Activated gamma-delta T cell (primary cell): Measurements from ENCODE around the gene CHMP6.

Source experiments
- DNase-seq: peaks from one replicate; lab custom pipeline; 2025; lab: John Stamatoyannopoulos, UW

The CHMP6 gene

DNA sequence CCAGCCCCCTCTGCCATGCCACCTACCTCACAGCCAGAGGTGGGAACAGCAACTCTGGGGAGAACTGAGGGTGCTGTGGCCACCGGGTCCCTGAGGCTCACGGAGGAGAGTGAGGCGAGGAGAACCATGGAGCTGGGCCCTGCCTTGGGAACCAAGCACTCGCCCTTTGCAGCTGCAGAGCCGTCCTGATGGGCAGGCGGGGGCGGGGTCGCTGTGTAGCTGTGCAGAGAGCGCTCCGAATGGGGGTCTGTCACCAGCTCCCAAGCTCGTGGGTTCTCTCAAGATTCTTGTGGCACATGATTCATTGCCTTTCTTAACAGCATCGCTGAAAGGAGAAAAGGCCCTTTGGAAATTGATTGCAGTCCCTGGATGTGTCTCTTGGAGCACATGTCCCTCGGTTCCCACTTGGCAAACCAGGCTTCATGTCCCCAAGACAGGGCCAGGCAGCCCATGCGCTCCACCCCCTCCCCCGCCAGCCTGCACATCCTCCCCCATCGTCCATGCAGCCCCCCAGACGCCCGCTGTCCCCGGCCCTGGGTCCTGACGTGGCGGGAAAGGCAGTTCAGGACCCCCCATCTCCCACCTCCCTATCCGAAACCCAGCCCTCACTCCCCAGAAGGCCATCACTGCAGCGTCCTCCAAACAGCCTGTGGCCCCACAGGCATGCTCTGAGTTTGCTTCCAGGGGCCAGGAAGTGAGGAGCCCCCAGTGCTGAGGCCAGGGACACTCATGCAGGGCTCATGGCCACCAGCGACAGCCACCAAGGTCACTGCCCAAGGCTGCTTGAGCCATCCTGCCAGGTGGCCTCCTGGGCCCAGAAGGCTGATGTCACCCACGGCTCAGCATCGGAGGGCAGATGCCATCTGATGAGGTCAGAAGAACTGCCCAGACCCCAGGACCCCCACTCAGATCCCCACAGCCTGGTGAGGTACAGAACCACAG, 20.6 kb upstream of the CHMP6 start:
- DNase-seq: no peak

DNA sequence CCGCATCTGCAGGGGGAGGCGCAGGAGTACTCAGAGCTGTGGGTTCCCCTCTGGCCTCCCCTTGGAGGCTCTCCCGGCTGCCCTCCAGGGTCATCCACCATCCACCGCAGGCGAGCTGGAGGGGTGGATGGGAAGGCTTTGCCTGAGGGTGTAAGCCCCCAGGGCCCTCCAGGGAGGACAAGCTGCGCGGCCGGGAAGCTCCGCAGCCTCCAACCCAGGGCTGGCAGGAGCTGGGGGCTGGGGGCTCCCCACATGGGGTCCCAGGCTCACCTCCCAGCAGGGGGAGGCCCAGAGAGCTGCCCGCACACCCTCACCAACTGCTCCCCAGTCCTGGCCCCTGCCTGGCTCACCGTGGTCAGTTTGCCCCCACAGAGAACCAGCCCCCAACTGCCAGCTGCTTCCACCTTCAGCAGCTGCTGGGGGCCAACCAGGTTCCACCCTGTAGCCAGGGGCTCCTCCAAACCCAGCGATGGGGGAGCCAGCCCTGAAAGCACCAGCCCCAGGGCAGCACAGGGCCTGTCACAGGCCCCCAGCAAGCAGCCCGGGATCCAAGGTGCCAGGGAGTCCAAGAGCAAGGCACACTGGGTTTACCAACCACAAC, 19.8 kb upstream of the CHMP6 start:
- DNase-seq: no peak

DNA sequence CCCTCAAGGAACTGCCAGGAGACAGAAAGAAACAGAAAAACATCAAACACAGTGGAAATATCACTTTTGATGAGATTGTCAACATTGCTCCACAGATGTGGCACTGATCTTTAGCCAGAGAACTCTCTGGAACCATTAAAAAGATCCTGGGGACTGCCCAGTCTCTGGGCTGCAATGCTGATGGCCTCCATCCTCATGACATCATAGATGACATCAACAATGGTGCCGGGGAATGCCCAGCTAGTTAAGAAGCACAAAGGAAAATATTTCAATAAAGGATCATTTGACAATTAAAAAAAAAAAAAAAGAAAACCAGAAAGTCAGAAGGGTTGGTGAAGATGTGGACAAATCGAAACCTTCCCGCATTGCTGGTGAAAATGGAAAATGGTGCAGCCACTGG, 14.9 kb upstream of the CHMP6 start:
- DNase-seq: no peak

DNA sequence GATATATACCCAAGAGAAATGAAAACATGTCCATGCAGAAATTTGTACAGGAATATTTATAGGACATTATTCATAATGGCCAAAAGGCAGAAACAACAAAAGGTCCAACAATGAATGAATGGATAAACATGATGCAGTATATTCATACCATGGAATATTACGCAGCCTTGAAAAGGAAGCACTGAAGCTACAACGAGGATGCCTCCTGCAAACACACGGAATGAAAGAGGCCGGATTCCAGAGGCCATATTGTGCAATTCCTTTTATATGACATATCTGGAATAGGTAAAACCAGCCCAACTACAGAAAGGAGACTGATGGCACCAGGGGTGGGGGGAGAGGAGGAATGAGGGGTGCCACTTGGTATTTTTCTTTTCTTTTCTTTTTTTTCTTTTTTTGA, 14.5 kb upstream of the CHMP6 start:
- no peak for DNase-seq

DNA sequence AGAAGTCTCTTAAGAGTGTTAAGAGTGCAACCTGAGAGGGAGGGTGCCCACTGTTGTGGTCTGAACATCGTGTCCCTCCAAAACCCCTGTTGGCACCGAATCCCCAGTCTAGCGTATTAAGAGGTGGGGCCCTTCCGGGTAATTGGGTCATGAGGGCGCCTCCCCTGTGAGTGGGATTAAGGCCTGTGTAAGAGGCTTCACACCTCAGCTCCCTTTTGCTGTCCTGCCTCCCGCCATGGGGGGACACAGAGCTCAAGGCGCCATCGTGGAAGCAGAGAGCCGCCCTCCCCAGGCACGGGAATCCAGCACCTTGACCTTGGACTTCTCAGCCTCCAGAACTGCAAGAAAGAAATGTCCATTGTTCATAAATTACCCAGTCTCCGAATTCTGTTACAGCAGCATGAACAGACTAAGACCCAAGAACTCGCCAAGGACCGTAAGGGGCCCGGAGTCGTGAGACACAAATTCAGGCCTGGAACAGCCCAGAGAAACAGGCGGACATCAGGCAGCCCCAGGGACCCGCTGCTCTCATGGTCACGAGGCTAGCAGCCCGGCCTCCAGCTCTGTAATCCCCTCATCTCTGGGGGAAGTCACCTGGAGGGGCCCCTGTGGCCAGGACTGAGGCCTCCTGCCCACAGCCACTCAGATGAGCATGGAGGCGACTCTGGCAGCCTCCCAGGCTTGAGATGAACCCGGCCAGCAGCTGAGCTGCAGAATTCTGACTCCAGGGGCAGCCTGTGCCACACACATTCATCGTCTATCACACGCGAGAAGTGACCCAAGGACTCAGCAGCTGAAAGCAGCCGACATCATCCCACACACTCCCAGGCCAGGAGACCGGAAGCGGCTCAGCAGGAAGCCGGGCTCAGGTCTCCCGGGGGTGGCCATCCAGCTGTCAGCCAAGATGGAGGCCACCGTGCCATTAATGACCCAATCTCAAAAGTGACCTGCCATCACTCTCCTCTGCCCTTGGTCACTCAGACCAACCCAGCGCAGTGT, 12.8 kb upstream of the CHMP6 start:
- DNase-seq: no peak

DNA sequence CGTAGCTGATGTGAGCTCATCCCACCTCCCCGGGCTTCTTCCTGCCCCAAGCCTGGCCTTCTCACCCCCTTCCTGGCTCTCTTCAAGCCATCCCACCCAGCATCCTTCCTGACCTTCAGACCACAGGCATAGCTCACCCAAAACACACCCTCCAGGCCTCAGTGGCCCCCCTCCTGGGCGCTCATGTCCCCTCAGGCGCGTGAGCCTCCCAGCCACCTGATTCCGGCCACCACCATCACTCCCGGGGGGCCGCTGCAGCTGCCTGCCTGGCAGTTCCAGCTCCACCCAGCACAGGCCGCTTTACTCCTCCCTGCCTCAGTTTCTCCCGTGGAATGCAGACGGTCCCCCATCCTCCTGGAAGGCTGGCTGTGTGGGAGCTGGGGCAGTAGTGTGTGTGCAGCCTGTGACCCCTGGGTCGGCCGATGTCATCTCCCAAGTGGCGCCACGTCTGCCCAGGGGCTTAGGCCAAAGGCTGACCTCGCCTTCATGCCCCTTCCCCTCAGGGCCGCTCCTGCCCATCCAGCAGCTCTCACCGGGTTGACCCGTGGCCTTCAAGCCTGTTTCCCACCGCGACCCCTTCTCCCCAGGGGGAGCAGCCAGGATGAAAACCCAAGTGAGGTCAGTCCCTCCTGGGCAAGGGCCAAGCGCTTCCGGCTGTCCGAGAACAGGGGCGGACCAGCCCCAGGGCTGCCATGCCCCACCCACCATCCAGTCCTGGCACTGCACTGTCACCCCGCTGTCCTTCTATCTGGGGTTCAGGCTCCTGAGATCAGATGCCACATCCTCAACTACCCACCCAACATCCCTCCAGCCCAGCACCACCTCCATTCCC, 11.9 kb upstream of the CHMP6 start:
- no peak for DNase-seq

DNA sequence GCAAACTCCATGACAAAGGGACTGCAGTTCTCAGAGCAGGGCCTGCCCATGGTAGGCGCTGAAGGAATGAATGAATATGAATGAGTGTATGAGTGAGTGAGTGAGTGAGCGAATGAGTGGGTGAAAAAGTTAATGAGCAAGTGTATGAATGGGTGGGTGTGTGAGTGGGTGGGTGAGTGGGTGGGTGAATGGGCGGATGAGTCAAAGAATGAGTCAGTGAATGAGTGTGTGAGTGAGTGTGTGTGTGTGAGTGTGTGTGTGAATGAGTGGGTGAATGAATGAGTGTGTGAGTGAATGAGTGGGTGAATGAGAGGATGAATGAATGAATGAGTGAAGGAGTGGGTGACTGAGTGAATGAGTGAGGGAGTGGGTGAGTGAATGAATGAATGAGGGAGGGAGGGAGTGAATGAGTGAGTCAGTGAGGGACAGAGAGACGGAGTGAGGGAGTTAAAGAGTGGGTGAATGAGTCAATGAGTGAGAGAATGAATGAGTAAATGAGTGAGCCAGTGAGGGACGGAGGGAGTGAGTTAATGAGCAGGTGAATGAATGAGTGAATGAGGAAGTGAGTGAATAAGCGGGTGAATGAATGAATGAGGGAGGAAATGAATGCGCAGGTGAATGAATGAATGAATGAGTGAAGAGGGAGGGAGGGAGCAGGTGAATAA, 11.1 kb upstream of the CHMP6 start:
- no peak for DNase-seq

GRCh38 chr17:80981062-80981902, 10.4 kb upstream of the CHMP6 start:
- DNase-seq: no peak

DNA sequence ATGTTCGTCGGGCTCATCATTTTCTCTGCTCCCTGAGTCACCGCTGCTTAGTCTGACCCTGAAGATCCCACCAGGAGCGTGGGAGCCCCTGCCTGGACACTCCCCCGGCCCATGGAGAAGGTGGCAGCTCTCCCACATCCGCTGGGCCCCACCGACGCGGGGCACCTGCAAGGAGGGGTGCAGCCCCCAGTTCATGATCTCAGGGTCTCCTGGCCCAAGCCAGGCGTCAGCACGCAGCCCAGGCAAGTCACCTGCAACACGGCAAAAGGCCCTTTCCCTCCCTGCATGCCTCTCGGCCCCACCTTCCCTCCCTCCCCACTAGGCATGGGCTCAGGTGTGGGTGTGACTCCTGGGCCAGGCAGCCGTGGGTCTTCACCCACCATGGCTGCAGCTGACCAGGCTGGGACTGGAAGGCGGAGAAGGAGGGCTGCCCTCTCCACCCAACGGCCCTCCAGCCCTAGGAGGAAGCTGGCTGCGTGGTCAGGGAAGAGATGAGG, 9.7 kb upstream of the CHMP6 start:
- no peak for DNase-seq

GRCh38 chr17:80982426-80982974, 9.1 kb upstream of the CHMP6 start:
- DNase-seq: no peak

GRCh38 chr17:80983545-80983944, 8.1 kb upstream of the CHMP6 start:
- no peak for DNase-seq

GRCh38 chr17:80984749-80985148, 6.9 kb upstream of the CHMP6 start:
- DNase-seq: no peak

GRCh38 chr17:80986046-80986445, 5.6 kb upstream of the CHMP6 start:
- DNase-seq: no peak

GRCh38 chr17:80986816-80987475, 4.7 kb upstream of the CHMP6 start:
- no peak for DNase-seq

DNA sequence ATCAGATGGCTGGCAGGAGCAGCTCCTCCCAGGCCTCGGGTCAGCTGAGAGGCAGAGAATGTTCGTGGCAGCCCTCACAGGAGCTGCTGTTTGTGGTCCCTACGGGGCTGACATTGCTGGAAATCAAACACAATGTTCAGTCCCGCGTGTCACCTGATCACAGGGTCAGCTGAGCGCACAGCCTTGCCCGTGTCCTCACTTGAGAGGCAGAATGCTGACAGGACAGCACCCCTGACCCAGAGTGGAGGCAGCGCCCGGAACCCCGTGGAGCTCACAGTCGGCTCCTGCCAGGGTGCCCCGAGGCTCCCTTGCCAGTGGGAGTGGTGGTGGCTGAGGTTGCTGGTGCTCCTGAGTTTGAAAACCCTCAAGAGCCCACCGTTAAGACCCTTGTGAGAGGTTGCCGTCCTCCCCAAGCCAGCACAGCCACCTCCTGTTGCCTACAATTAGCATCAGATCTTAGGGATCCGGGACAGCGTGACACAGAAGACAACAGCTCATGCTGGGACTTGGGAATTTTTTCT, 3.6 kb upstream of the CHMP6 start:
- no peak for DNase-seq

DNA sequence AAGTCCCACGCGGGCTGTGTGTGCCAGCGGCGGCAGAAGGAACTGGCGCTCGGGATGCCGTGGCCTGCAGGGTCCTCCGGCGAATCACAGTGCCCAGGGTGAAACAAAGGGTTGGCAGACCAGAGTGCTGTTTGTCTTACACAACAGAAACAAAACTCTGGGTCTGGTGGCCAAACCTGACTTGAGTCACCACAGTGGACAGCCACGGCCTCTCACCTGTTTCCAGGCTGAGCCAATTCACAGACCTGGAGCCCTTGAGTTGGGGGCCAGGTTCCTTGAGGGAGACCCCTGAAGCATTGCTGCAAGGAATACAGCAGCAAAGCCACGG, 2.1 kb upstream of the CHMP6 start:
- DNase-seq: no peak

DNA sequence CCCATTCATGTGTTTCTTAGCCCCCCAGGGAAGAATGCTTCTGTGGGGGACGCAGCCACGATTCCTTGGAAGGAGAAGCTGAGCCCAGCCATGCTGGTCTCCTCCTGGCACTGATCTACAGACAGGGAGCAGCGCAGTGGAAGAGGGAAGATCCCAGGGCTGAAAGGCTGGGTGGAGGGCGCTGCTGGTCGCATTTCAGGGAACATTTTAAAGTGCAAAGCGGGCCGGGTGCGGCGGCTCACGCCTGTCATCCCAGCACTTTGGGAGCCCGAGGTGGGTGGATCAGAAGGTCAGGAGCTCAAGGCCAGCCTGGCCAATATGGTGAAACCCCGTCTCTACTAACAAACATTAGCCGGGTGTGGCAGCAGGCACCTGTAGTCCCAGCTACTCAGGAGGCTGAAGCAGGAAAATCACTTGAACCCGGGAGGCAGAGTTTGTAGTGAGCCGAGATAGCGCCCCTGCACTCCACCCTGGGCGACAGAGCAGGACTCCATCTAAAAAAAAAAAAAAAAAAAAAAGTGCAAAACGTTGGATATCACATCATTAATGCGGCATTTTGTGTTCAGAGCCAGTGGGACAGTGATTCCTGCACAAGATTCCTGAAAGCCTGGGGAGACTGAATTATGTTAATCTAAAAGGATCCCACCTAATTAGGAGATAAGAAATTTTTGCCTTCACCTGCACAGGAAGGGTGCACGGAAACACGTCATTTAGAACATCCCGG, 558 bp upstream of the CHMP6 start:
- DNase-seq: no peak
